ENCODE measurements around the gene ATXN2L.
"Not testable (repeated sequence)": the region's sequence is repeated elsewhere in the genome, so short reads cannot be mapped to it uniquely, and the experiment has no call there.

The ATXN2L gene

GRCh38 chr16:28838558-28838918, 15.7 kb downstream of the ATXN2L start:
- no peak for DNase-seq

DNA sequence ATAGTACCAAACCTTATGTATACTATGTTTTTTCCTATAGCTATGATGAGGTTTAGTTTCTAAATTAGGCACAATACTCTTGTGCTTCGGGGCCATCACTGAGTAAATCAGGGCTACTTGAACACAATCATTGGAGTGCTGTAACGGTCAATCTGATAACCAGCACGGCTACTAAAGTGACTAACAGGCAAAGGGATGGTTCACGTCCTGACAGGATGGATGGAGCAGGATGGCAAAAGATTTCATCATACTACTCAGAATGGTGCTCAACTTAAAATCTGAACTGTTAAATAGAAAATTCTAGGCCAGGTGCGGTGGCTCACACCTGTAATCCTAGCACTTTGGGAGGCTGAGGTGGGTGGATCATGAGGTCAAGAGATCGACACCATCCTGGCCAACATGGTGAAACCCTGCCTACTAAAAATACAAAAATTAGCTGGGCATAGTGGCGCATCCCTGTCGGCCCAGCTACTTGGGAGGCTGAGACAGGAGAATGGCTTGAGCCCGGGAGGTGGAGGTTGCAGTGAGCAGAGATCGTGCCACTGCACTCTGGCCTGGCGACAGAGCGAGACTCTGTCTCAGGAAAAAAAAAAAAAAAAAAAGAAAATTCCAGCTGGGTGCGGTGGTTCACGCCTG, 16.3 kb downstream of the ATXN2L start:
- DNase-seq = no peak

DNA sequence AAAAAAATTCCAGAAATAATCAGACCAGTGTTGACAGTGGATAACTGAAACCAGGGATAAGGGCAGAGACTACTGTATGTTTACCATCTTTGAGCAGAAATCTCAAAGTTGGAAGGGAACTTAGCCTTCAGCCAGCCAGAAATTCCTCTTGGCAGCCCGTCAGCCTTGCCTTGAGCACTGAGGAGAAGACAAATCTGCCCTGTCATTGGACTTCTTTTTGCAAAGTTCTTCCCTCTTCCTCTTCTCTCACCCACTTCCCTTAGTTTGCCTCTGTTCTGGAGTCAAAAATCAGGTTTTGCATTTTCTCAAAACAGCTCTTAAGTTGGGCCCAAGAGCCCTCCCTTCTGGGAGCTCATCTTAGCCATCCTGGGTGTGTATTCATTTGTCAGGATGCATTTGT, 17.1 kb downstream of the ATXN2L start:
- DNase-seq = no peak

GRCh38 chr16:28842696-28843095, 19.9 kb downstream of the ATXN2L start:
- DNase-seq = no peak

DNA sequence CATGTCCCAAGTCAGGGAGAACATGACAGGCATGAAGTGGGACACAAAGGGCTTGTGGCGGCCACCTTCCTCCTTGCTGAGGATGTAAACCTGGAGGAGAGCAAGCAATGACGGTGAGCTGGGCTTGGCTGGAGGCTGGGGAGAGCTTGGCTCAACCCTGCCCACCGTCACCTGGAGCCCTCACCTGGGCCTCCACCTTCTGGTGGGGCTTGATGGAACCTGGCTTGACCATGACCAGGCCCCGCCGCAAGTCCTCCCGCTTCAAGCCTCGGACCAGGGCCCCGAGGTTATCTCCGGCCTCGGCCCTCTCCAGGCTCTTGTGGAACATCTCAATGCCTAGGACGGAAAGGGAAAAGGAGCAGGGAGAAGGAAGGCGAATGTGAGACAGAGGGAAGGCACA, 21.0 kb downstream of the ATXN2L start:
- DNase-seq = no peak

- DNase-seq = no peak
These were observed 21.6 kb downstream of the ATXN2L start for GRCh38 chr16:28844226-28844885.

DNA sequence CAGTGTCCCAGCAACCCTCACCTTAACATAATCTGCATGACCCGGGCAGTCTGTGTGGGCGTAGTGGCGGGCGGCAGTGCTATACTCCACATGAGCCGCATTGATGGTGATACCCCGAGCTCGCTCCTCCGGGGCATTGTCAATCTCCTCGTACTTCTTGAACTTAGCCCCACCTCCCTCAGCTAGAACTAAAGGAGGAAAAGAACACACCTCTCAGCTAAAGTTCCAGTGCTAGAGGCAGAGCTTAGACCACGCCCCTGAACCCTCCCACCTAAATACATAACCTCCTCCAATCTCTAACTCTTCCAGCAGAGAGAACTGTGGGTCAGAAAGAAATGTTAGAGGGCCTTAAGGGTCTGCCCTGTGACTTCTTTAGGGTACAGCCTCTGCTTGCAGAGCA, 22.5 kb downstream of the ATXN2L start:
- DNase-seq = no peak

DNA sequence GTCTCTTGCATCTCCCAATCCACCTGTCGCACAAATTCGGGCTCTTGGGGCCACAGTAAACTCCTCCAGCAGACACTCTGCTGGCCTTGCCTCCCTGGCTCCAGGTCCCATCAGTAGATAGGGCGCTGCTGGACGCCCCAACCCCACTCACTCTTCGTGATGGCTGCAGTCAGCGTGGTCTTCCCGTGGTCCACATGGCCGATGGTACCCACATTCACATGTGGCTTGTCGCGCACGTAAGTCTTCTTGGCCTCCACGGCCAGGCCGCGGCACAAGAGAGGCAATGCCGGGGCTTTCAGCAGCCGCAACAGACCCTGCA, 22.9 kb downstream of the ATXN2L start:
- DNase-seq = no peak

DNA sequence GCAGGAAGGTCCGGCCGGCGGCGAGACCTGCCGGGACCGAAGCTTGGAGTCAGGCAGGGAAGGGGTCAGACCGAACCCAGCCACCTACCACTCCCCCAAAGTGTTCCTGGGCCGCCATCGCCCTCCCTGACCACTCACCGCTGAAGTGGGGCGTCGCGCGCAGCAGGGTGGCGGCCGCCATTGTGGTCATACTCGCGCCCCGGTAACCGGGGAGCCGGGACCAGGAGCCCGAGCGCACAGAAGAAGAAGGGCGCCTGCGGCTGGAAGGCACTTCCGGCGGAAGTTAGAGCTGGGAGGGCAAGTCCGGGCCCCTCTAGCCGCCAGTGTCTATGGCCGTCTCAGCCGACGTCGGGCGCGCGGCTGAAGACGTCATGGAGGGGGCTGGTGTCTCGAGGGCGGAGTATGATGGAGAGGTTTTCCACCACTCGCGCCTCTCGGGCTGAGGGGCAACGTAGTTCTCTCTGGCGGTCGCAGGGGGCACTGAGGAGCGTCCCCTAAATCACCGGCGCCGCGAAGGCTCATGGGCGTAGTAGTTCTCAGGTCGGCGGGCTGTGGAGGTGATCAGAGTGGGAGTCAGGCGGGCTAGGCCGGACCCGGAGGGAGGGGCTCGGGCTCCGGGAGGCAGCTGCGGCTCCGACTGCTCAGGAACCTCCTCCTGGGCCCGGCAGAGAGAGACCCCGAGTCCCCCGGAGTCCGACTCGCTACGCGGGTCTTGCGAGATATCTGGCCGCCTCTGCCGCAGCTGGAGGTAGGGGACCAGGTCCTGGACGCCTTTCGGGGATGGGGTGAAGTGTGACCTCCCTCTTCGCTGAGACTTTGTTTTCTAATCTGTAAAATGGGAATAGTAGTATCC, 23.5 kb downstream of the ATXN2L start, which contains the start of gene TUFM:
Gene TUFM (minus strand): TSS at position 269 of the 853 bp plus-strand sequence. CDS start 79 bp downstream, at position 190.
- peak; percentile 86 to 99 for DNase-seq

DNA sequence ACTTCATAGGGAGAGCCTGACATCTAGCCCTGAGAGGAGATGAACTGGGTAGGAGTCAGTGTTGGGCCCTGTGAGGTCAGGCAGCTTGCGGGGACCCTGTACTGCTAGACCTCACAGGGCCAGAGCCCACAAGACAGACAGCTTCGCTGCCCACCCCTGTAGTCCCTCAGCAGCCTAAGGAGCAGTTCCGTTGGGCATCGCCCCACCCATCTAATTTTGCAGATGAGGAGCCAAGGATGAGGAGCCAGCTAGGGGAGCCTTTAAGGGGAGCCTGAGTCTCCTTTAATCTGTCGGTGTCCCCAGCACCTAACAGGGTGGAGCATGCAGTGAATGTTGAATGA, 24.1 kb downstream of the ATXN2L start:
- no peak for DNase-seq

DNA sequence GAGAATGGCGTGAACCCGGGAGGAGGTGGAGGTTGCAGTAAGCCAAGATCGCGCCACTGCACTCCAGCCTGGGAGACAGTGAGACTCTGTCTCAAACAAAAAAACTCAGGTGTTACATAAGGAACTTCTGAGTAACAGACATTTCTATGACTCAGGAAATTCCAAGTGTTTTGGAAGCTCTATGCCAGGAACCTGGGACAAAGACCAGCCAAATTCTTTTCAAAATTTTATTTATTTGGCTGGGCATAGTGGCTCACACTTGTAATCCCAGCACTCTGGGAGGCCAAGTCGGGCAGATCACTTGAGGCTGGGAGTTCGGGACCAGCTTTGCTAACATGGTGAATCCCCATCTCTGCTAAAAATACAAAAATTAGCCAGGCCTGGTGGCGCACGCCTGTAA, 35.6 kb downstream of the ATXN2L start:
- no peak for DNase-seq

DNA sequence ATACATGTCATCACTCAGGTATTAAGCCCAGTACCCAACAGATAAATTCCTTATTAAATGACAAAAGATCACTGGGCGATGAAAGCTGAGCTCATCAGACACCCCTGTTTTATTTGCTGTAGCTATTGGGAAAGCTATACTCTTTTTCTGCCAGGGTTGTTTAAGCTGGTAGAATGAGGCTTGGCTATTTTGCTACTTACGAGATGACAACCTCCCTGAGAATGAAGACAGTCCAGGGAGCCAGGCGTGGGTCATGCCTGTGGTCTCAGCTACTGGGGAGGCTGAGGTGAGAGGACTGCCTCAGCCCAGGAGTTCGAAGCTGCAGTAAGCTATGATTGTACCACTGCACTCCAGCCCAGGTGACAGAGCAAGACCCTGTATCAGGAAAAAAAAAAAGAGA, 36.5 kb downstream of the ATXN2L start:
- DNase-seq = no peak

DNA sequence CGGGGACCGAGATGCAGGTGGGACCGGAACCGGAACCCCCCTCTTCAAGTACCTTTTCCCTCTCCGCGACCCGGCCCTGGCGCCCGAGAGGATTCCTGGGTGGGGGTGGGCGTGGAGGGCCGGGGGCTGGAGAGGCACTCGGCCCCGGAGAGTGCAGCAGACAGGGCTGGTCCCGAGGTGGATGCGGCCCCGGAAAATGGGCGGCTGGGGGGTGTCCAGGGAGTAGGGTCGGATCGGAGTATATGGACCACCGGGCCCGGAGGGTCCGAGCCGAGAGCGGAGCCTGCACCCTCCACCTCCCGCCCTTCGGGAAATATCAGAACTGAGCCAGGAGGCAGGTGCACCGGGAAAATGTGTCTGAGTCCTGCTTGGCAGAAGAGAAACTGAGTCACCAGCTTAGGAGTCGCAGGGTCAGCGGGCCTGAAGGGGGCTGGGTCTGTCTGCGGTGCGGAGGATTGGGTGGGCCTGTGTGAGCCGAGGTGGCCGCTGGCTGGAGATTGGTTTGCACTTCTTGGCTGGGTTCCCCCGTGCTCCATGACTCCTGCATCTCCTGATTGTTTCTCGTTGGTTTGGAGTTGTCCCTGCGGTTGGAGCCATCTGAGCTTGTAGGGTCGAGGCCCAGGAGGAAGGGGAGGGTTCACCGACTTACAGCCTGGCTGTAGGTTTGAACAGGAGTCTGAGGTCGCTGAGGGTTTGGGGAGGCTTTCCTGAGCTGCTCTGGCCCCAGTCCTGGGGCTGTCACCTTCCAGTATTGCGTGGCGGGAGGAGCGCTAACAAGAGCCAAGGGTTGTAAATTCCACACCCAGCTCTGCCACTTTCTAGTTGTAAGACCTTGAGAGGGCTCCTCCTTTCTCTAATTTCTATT, 41.4 kb downstream of the ATXN2L start:
- no peak for DNase-seq

GRCh38 chr16:28865001-28865688, 42.3 kb downstream of the ATXN2L start:
- DNase-seq = no peak

DNA sequence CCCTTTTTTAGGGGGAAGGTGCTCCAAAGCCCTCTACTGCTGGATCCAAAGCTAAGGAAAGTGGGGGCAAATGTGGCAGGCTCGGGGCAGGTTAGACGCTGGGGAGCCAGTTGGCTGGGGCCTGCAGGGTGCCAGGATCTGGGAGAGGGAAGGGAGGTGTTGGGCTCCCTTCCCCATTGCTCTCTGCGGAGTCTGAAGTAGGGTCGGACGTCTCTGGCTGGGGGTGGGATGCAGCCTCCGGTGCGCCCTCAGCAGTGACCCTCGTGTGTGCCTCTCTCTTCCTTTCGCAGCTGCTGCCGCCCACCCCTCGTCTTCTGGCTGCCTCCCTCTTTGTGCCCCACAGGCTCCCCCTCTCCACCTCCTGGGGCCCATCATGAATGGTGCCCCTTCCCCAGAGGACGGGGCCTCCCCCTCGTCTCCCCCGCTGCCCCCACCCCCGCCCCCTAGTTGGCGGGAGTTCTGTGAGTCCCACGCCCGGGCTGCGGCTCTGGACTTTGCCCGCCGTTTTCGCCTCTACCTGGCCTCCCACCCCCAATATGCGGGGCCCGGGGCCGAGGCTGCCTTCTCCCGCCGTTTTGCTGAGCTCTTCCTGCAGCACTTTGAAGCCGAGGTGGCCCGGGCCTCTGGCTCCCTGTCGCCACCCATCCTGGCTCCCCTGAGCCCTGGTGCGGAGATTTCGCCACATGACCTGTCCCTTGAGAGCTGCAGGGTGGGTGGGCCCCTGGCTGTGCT, 43.1 kb downstream of the ATXN2L start:
- DNase-seq = no peak

DNA sequence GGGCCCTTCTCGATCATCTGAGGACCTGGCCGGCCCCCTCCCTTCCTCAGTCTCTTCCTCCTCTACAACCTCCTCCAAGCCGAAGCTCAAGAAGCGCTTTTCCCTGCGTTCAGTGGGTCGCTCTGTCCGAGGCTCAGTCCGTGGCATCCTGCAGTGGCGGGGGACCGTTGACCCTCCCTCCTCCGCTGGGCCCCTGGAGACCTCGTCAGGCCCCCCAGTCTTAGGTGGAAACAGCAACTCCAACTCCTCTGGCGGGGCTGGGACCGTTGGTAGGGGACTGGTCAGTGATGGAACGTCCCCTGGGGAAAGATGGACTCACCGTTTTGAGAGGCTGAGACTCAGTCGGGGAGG, 43.6 kb downstream of the ATXN2L start:
- no peak for DNase-seq

- DNase-seq = no peak
These were observed 44.4 kb downstream of the ATXN2L start for GRCh38 chr16:28867241-28867640.

GRCh38 chr16:28867646-28868045, 44.8 kb downstream of the ATXN2L start:
- not testable (repeated sequence) for DNase-seq

DNA sequence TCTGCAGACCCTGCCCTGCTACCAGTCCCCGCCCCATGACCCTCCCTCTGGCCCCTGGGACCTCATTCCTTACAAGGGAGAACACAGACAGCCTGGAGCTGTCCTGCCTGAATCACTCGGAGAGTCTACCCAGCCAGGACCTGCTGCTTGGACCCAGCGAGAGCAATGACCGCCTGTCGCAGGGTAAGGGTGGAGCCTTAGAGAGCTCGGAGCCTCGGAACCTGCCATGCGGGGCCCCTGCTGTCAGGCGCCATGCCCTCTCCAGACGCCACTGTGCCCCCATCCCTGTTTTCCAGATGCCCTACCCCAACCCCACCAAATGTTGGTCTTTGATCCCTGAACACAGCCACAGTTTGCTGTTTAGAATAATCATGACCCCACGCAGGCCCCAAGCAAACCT, 46.4 kb downstream of the ATXN2L start:
- no peak for DNase-seq

- DNase-seq = no peak
These were observed 50.2 kb downstream of the ATXN2L start for GRCh38 chr16:28872952-28873351.

DNA sequence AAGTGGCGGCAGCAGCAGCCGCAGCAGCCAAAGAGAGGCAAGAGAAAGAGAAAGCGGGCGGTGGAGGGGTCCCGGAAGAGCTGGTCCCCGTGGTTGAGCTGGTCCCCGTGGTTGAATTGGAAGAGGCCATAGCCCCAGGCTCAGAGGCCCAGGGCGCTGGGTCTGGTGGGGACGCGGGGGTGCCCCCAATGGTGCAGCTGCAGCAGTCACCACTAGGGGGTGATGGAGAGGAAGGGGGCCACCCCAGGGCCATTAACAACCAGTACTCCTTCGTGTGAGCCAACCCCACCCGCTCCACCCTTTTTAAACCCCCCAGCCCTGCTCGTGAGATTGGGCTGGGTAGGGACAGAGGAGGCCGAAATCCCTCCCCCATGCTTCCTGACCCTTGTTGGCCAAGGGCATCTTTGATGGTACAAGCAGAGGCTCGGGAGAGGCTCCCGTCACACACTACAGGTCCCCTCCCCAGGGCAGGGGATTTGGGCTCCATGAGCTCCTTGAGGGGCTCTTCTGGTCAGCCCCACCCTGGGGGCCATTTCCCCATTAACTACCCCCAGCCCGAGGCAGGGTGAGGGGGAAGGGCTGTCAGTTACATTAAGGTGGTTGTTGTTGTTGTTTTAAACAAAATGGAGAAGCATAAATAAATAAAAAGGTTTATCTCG, 50.9 kb downstream of the ATXN2L start:
- peak; percentile 2 to 22 for DNase-seq
